ENCODE results near the gene FAM131C.
"Not testable (repeated sequence)": the region's sequence is repeated elsewhere in the genome, so short reads cannot be mapped to it uniquely, and the experiment has no call there.

Gene FAM131C, protein sequence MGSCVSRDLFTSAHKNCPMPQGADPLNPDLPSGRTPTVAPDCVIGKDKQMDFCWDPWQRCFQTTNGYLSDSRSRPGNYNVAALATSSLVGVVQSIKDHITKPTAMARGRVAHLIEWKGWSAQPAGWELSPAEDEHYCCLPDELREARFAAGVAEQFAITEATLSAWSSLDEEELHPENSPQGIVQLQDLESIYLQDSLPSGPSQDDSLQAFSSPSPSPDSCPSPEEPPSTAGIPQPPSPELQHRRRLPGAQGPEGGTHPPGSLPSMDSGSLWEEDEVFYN
- 0 reads per million in 2 experiments for total RNA-seq

DNA sequence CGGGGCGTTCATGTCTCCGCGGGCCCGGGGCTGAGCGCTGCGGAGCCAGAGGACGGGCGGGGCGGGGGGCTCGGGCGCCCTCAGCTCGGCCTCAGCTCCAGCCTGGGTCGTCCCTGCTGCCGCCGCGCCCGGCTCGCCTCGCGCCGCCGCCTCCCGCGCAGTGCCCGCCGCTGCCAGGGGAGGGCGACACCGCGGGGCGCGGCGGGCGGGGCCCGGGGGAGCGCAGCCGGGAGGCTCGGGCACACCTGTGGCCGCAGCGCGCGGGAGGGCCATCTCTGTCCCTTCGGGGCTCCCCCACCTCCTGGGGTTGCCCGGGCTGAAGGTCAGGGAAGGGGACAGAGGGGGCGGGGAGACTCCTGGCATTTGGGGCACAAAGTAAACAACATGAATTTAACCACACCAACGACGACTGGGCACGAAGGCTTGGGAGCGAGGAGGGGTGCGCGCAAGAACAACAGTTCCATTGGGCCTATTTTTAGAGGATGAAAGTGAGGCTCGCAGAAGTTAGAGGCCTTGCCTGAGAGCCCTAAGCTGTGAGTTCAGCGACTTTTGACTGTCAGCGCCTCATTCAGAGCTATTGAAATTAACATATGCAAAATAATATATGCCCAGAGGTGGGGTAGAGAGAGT lies at the start of gene FAM131C:
FAM131C (minus strand) TSS at position 162 of the 630 bp plus-strand sequence. CDS start 209 bp downstream, outside the sequence.
- DNase-seq (ENCODE audit: low read depth), result no peak

DNA sequence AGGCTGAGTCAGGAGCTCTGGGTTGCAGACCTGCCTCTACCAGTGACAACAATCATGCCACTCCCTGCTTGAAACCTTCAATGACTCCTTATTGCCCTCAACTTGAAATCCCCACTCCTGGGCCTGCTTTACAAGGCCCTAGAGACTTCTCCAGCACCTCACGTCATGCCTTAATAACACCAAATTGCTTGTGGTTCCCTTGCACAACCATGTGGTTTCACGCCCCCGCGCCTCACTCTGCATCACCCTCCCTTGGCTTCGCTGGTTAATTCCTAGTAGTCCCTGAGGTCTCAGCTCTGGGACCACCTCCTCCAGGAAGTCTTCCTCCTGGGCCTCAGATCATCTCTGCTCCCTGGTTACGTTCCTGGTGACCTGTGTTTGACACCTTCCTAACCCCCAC lies 49.5 kb upstream of the FAM131C start:
- DNase-seq (ENCODE audit: low read depth), result no peak

DNA sequence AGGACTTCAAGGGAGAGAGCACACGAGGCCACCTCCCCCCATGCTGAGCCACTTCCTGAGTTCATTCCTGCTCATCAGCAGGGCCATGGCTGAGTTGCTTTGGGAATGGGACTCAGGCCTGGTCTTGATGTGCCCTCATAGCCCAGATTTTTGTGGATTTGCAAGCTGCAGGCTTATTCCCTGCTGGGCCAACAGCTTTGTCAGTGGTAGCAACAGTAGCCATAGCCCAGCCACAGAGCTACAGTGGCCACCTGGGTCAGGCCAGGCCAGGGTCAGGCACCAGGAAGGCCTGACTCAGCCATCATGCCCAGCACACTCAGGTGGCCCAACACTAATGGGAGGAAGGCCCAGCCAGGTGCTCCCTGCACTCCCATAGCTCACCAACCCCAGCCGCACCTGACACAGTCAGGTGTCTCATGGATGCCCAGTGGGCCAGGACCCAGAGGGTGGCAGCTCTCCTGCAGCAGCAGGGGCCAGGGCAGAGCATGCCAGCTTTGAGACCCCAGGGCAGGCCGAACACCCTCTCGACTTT lies 49.0 kb upstream of the FAM131C start:
- DNase-seq (ENCODE audit: low read depth), result no peak

DNA sequence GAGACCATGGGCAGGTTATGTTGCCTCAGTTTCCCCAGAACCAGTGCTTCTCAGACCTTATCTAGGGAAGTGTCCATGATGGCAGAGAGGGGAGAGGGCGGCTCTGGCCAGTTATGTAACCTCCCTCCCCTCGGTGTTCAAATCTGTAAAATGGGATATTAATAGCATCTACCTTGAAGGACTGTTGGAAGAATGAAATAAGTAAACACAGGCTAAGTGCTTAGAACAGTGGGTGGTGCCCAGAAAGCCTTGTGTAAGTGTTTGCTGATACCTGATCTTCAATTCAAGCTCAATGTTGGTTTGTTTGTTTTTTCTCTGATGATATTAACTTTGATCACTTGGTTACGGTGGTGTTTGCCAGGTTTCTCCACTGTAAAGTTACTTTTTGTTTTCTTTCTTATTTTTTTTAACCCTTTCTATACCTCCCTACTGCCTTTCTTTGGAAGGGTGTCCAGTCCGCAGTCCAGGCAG lies 47.5 kb upstream of the FAM131C start:
- no peak for DNase-seq (ENCODE audit: low read depth)

DNA sequence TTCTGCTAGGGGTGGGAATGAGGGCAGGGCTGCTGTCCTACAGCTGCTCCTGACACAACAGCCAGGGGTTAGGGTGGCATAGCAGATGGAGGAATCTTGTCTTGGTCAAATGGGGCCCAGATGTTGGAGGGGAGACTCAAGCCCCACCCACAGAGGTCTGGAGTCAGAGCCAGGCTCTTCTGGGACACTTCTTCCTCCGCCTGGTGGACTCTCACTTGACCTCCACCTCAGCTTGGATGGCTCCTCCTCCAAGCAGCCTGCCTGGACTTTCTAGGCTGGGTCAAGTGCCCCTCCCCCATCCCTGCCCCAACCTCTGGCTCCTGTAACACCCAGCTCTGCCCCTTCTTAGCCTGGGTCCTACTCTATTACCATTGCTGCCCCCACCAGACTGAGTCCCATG lies 47.0 kb upstream of the FAM131C start:
- DNase-seq (ENCODE audit: low read depth), result no peak

DNA sequence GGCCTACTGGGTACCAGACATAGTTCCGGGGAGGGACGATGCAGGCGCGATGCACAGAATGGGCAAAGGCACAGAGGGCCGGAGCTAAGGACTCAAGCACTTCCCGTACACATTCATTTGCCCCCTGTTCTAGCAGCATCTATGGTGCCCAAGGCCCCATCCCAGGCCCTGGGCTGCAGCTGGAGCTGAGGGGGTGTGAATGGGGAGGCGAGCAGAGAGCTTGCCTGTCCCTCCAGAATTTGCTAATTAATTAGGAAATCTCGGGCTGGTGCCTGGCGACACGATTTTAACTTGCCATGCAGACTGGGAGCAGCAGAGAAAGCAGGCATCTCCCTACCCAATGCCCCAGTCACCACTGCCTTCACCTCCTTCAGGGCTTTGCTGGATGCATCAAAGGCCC lies 46.5 kb upstream of the FAM131C start:
- no peak for DNase-seq (ENCODE audit: low read depth)

DNA sequence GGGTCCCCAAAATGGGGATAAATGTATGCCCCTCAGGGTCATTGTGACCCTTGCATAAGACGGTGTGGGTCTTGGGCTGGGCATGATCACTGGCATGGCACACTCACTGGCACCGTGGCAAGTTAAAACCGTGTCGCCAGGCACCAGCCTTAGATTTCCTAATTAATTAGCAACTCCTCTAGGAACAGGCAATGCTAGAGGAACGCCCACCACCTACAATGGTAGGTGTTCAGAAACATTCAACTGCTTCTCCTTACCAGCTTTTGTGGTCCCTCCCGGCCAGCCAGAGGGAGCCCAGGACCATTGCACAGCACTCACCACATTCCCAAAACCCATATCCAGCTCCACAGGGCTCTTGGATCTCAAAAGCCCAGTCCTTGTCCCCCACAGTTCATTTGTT lies 46.1 kb upstream of the FAM131C start:
- no peak for DNase-seq (ENCODE audit: low read depth)

DNA sequence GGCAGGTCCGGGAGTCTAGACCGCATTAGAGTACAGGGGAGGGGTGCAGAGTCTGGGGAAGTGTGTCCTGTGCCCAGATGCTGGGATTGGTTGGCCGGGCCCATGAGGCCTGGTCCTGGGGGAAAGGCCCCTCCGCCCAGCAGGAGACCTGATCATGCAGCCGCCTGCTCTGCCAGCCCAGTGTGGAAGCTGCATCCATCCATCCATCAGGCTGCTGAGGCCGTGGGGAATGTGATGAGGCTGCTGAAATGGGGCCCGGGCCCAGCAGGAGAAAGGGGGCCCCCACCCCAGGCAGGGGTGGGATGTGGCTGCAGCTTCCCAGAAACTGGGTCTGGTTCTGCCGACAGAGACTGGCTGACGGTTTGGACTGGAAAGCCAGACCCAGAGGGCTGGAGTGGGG lies 45.3 kb upstream of the FAM131C start:
- DNase-seq (ENCODE audit: low read depth), result no peak

DNA sequence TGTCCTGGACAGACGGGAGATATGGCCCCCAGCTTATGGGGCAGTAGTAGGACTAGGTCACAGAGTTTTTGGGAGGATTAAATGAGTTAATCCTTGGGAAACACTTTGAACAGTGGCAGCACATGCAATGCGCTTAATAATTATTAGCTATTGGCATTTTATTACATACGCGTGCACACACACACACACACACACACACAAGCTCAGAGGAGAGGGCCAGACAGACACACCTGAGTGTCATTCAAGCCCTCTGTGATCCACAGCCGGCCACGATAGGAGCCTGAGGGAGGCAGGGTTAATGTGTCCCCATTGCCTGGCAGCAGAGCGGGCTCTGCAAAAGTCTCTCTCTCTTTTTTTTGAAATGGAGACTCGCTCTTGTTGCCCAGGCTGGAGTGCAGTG lies 44.5 kb upstream of the FAM131C start:
- no peak for DNase-seq (ENCODE audit: low read depth)

DNA sequence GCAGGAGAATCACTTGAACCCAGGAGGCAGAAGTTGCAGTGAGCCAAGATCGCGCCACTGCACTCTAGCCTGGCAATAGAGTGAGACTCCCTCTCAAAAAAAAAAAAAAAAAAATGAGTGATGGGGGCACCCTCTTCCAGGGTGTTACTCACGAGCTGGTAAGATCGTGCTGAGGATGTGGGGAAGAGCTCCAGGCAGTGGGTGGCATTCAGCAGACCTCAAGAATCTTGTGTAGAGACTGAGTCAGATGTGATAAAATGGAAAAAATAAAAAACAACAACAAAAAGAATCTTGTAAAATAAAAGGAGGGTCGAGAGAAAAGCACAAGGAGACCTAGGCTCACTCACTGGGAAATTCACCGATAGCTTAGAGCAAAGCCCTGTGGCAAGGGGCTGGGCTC lies 43.9 kb upstream of the FAM131C start:
- DNase-seq (ENCODE audit: low read depth), result no peak

DNA sequence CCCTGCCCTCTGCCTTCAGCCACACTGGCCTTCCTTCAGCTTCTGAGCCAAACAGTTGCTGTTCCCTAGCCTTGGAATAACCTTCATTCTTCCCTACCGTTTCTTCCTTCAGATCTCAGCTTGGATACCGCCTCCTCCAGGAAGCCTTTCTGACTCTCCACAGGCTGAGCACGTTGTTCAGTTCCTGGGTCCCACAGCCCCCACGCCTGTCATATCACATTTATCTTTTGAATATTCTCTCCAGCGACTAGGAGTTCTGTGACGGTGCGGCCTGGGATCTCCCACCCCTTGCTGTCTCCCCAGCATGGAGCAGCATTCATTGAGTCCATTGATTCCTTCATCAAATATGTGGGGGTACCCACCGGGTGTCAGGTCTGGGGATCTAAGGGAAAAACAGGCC lies 43.2 kb upstream of the FAM131C start:
- DNase-seq (ENCODE audit: low read depth), result no peak

DNA sequence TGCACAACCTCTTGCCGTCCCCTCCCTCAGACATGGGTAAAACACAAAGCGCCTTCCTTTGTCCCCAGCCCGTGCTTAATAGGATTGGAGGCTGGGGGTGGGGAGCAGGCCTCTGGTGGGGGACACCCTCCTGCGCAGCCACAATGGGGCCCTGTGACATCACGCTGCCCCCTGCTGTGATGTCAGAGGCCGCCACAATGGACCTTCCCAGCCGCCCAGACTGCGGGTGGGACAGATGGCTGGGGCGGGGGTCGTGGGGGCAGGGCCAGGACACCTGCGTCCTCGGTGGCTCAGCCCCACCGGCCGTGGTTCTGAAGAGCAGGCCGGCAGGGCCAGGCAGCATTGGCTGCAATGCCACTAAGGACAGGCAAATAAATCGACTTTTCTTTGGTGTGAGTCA lies 42.6 kb upstream of the FAM131C start:
- no peak for DNase-seq (ENCODE audit: low read depth)

DNA sequence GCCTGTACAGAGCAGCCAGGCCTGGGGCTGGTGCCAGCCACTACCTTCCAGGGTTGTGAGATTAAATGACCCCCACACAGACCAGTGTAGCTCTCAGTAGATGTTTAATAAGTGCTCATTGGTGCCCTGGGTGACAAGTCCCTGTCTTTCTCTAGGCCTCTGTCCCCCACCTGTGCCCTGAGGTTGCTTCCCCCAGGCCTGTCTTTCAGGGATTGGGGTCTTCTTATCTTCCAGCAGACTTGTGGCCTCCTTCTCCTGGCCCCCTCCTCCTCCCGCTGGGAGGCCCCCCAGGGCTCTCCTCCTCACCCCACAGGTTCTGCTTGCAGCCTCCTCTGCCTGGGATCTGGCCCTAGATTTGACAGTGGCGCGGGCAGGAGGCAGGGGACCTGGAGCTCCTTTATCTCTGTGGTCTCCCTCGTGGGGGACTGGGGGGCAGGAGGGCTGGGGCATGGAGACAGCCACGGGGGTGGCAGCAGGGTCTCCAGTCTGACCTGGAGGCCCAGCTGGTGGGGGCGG lies 42.1 kb upstream of the FAM131C start:
- no peak for DNase-seq (ENCODE audit: low read depth)

DNA sequence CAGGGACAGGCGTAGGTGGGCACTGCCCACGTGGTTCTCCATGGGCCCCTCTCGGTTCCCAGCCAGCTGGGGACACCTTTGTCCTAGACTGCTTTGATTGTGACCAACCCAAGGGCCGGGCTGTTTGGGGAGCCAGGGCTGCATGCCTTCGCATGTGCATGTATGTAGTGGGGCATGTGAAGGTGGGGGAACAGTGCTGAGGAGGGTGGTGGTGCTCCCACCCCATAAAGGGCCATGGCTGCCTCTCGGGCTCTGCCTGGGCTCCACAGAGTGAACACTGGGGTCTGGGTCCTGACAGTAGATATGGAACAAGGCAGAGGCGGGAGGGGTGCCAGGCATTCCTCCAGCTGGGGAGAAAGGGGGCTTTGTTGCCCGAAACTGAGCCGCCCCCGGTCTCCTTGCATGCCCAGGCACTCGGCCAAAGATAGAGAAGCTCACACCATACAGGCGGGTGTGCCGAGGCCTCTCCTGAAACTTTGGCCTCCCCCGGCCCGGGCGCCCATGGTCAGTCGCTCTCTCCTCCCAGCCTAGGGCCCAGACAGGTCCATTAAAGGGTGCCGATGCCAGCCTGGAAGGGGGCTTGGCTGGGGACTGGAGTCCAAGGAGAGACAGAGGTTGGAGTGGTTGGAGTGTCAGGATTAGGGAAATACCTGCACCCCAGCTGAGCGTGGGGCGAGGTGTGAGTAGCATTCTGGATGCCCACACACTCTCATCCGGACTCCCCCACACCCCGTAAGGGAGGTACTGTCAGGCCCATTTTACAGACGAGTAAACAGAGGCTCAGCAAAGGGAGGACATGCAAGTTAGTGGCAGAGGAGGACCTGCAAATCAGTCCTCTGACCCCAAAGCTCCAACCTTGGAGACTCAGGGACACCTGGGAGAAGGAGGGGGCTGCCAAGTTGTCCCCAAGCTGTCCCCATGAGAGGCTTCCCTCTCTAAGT lies 41.3 kb upstream of the FAM131C start:
- no peak for DNase-seq (ENCODE audit: low read depth)

DNA sequence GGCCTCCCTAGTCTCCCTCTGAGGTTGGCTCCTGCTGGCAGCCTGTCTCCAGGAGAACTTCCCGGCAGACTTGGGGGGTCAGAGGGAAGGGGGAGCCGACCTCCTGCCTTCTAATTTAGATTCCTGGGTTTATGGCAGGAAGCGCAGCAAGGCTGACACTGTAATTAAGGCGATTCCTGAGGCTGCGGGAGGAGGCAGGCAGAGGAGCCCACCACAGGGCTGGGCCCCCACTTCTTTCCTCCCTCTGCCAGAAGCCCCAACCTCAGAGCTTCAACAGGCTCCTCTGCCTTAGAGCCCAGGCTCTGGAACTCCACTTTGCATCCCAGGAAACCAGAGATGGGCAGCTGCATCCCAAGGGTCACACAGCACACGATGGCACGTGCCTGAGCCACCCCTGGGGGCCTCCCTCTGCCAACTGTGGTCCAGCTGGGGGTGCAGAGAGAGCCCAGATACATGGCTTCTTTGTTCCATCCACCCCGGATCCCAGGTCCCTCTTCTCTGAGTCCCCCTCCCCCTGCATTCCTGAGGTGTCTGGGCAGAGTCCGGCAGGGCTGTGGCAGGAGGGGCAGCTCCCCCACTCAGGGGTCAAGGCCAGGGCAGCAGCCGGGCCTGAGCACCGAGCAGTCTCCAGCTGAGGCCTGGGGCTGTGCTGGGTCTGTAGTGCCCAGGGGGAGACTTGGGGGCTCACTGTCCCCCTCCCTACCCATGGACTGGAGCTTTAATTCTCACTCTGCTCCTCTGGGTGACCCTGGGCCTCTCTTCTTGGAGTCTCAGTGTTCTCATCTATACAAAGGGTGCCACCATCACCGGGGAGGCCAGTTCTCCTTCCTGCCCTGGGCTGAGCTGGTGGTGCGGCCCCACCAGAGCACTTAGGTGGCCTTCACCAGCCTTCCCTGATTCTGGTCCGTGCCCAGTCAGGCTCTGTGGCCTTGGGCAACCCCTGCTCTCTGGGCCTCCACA lies 39.4 kb upstream of the FAM131C start:
- no peak for DNase-seq (ENCODE audit: low read depth)

DNA sequence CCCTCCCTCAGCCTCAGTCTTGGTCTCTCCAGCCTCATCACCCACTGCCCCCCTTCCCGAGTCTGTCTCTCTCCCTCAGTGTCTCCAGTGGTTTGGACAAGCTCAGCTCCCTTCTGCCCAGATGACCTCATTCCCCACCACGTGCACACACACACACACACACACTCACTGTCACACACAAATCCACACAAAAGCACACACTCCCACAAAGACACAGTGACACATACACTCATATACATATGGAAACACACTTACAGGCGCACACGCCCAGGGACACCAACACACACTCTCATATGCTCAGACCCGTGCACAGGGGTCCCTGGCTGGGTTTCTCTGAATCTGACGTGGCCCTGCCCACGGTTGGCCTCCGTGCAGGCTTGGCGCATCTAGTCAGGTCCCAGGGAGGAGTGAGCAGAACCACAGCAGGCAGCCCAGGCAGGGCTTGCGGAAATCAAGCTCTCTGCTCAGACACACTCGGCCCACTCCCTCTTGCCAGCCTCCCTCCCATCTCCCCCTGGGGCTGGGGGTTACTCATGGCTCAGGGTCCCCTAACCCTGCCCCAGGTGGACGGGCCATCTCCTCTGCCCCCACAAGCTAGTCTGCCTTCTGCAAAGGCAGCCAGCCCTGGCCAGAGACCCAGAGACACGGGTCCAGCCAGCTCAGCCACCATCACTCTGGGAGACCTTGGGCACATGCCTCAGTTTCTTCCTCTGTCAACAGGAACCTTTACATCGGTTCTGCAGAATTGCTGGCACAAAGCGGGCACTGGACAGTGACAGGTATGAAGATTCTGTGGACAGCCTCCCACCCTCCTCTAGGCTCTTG lies 38.5 kb upstream of the FAM131C start:
- no peak for DNase-seq (ENCODE audit: low read depth)

DNA sequence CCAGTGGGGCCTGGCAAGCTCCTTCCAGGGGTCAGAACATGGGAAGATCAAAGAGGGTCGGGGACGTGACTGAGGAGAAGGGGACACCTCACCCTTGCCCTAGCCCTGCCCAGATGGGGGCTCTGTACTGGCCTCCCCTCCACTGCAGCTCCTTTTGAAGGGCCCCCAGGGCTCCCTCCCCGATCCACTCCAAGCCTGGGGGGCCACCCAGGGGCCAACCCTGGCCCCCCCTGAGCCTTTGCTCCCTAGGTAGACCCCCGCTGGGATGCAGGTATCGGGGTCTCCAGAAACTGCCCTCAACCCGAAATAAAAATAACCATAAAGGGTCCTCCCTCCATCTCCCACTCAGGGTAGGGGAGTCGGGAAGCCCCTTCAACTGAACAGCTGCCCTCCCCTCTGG lies 37.4 kb upstream of the FAM131C start:
- no peak for DNase-seq (ENCODE audit: low read depth)

DNA sequence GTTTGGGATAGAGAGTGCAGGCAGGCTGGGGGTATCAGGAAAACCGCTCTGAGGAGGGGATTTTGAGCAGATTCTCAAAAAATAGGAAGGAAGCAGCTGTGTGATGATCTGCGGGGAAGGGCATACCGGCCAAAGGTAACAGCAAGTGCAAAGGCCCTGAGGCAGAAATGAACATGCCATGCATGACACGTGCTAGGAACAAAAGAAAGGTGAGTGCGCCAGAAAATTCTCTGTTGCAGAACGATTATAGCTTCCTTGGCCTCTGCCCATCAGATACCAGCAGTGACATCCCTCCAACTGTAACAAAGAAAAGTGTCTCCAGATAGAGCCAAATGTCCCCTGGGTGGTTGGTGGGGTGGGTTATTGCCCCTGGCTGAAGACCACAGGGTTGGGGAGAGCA lies 37.0 kb upstream of the FAM131C start:
- DNase-seq (ENCODE audit: low read depth), result no peak

DNA sequence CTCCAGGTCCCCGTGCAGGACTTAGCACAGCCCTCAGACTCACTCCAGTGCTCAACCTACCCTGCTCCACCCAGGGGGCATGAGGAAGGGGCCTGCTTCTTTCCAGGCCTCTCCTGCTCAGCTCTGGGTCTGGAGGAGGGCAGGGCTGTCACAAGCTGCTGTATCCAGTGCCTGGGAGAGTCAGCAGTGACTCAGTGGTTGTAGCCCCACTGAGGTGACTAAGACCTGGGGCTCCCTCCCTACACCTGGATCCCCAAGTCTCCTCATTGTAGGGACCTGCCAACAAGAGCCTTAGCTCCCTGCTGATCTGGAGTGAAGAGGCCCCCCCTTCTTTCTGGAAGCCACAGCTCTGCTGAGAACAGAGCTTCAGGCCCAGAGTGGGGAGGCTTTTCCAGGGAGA lies 36.1 kb upstream of the FAM131C start:
- DNase-seq (ENCODE audit: low read depth), result no peak

DNA sequence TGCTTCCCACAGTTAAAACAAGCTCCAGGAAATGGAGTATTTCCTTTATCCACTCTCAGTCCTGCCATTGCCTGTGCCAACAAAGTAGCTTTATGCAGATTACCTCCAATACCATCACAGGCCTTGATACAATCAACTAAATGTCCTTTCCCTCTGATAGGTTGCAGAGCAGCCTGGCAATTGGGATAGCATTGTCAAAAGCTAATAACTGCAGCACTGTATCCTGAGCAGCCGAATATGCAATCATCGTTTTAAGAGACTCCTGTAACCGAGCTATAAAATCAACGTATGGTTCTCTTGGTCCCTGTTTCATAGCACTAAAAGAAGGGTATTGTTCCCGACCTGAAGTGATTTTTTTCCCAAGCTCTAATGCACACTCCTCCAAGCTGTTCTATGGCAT lies 33.6 kb upstream of the FAM131C start:
- not testable (repeated sequence) for DNase-seq (ENCODE audit: low read depth)
